GM19395 (cell line): ENCODE measurements around the gene IFNLR1.

Experiments used
- ATAC-seq: cut with Tn5 transposase; IDR thresholded peaks from one replicate; pipeline ENCODE4 v1.9.1; 2021; ENCODE audit warnings: mild to moderate bottlenecking, moderate library complexity; ENCODE audit not compliant: unreplicated experiment

Gene IFNLR1

DNA sequence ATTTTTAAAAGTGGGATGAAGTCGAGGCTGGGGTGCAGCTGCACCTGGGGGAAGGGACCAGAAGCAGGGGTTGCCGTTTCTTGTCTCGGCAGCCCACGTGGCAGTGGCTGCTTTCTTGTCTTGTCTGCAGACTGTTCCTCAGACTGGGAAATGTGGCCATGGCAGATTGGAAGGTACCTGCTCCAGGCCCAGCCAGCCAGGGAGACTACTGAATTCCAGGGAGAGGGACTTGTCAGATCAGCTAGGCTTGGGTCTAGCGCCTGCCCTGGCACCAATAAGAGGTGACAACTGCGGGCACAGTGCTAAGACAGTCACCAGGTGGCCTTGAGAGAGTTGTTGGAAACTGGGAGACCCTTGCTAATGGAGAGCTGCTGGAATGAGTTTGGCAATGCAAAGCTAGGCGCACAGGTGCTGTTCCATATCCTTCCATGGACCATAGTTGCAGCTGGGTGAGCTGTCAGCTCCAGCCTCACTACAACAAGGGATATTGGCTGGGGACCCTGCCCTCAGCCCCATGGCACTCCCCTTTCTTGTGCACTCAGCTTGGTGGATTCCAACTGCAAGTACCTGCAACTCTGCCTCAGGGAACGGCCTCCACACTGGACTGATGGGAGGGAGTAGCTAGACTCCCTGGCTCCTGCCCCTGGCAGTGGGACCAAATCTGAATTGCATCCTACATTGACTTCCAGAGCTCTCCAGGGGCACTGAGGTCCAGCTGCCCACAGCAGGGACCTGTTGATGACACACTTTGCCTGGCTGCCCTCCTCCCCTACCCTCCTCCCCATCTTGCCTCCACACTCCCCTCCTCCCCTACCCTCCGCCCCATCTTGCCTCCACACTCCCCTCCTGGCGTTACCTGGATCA is 34.2 kb downstream of the IFNLR1 start:
- no peak for ATAC-seq

DNA sequence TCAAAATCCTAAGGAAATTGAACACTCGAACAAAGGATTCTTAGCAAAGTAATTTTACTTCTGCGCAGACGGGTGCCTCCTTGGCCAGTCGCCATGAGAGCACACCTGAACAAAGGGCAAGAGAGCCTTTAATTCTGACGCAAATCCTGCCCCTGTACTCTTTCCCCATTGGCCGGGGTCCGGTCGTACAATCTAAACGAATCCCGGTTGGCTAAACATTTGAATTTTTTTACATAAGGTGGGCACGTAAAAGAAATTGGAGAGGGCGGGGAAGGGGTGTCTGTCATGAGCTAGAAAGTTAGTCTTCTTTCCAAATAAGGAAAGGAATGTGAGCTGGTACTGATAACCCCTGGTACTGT is 35.9 kb downstream of the IFNLR1 start:
- no peak for ATAC-seq

DNA sequence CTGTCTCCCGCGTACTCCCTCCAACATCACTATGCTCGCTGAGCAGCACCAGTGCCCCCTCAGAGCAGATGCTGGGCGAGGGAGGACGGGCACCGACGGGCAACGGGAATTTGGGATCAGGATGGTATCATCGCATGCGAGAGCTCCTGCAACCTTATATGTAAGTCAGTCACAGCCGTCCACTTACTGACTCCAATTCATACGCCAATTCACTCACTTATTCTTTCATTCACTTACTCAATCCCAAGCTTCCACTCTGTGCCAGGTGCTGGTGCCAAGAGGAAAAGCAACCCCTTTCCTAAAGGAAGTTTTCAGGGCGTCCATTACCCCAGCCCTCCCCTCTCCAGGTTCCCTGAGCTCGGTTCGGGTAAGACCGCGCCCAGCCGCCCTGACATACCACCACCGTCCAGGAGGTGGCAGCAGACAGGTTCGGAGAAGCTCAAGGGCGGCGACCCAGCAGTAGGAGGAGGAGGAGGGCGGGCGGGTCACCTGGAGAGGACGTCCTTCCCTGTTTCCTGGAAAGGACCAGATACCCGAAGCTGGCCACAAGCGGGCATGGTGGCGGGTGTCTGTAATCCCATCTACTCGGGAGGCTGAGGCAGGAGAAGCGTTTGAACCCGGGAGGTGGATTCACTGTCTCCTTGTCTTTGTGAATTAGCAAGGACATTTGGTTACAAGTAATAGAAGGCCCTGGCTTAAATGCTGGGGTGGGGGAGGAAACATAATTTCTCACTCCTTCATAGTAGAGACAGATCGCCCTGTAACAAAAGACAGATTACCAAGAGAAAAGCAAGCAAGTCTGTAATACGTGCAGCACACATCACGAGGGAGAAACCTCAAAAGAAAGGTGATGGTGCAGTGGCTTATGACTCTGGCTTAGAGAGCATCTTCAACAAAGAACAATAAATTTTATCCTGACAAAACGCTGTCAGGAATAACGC is 36.6 kb downstream of the IFNLR1 start:
- no peak for ATAC-seq

DNA sequence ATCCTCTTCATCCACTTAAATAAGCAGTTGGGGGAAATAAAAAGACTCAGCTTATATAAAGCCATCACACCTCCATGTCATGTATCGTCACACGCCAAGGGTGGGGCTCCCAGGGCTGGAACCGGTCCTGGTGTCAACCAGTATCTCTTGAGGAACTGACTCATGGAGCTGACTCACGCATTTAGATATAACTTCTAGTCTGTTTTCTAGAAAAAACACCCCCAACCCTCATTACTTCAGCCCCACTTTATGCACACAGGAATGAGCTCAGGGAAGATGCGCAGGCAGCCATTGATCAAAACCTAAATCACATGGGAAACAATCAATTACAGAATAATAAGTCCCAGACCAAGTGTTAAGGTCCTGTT is 37.2 kb downstream of the IFNLR1 start:
- no peak for ATAC-seq

DNA sequence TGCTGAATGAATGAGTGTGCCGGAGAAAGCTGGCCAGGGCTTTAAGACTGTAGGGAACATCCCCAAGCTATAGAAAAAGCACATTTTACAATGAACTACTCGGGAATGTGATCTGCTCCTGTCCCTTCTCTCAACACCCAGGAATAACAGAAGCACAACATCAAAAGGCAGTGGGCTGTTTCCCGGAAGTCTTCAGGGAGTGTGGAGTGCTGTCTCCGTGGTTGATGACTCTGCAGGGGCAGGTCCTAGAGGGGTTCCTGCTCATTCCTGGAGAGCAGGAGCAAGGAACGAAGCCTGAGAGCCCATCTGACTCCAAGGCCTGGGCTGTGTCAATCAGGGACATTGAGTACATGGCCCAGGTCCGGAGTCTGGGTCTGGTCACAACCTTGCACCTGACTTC is 39.3 kb downstream of the IFNLR1 start:
- ATAC-seq, result no peak

DNA sequence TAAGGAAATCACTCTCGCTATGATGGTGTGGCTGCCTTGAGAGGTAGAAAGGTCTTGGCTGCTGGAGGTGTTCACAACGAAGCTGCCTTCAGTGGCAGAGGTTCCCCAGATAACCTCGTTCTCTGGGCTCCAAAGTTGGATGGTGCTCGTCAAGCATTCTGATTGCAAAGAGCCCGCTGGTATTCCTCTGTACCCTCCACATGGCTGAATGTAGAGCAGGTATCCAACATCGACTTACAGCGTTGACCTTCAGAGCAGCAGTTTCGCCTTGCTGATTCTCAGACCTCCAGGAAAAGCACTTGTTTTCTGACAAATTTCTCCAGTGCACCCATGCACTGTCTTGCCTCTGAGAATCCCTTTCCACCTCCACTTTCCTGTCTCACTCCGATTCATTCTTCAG is 39.9 kb downstream of the IFNLR1 start:
- ATAC-seq, result no peak

DNA sequence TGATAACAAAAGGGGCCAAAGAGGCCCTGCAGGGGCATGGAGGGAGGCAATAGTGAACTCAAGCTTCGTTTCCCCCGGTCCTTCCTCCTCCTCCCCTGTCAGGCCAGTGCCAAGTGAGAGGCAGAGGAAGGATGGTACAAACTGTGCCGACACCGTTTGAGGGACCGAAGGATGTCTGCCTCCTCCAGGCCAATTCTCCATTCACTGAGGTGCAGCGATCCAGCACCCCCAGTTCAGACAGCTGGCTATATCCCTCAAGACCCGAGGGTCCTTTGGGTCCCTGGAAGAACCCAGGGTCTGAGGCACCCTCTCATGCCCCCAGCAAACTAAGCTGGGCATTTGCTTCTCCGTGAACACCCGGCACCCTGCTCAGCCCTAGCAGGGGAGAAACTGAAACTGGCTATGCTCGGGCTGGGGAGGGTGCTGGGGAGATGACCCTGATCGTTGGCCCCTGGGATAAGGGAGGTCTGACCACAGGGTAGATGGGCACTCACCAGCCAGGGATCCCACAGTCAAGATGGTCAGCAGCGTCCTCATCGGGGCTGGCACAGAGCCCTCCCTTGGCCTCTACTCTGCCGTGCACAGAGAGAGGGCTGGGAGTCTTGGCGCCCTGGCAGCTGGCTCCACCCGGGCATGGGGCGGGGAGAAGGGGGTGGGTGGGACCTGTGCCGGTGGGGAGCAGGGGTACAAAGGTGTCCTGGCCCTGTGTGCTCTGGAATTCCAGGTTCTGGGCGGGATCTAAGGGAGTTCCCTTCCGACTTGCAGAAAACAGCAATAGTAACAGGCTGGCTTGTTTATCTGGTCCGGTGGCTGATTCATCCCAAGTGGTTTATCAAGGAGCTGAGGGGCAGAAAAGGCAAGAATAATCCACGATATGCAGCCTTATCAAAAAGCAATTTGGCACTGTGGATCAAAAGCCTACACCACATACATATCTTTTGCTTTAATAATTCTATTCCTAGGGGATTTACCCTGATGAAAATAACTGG is 44.2 kb downstream of the IFNLR1 start, which contains the start of gene IL22RA1:
TSS of gene IL22RA1 (minus strand) at position 595 of the 989 bp plus-strand sequence. CDS start at position 537, 58 bp downstream.
- ATAC-seq, result no peak

DNA sequence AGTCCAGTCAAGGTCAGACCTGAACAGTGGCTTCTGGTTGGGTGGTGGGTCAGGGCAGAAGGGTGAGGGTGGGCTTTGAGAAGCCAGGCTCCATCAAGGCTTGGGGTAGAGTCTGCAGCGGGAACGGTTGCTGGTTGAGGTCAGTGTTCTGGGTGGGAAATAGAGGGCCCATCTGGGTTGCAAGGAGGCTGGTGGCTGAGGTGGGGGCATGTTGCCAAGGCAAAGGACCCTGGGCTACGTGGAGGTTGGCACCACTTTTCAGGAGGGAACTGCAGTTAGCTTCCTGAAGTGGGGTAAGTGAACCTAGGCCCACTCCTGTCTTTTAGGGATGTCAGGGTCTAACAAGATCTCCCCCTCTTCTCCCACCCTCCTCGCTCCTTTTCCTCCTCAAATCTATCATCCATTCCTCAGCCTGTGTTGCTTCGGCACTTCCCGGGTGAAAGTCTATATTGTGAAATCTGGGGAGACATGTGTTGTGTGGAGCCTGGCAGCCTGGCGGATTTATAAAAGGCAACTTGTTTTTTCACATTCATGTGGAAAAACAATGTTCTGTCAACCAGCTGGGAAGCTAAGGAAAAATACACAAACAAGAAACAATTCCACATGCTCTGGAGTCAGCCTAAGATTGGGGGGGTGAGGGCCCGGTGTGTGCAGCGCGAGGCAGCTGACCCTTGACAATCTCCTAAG is 45.6 kb downstream of the IFNLR1 start:
- ATAC-seq, result no peak

DNA sequence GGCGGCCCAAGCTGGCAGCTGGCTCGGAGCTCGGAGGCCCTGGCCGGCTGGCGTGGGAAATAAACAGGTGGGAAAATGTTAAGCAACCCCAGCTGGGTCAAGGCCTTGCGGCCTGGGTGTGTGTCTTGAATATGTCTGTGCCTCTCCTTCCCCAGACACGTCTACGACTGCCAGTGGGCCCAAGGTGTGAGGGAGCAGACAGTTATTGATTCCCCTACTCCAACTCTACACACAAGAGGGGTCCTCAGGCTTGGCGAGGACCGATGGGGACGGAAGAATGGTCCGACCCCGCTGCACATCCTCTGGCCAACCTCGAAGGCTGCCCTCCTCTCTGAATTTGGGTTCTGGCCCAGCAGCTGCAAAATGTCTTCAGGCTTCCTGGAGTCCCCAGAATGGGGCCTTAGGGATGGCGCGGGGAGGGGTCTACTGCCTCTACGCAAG is 46.3 kb downstream of the IFNLR1 start:
- ATAC-seq, result no peak

DNA sequence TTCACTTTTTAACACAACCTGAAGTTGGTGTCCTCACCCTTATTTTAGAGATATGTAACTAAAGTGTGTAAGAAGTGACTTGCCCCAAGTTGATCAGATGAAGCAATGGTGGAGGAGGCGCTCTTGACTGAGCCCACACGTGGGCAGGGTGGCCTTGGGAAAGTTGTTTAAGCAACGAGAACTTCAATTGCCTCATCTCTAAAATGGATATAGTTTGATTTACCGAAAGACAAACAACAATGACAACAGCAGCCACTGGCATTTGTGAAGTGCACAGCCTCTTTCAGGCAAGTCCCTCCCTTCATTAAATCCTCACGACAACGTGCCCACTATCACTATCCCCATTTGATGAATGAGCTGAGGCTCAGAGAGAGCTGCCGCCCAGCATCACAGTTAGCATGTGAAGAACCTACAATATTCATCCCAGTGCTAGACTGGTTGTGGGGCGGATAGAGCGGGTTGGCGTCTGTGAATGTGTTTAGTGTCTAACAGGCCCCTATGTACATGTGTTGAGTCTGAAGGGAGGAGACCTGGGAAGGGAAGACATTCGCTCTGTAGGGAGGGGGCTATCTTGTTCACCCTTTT is 47.2 kb downstream of the IFNLR1 start:
- ATAC-seq, result no peak

DNA sequence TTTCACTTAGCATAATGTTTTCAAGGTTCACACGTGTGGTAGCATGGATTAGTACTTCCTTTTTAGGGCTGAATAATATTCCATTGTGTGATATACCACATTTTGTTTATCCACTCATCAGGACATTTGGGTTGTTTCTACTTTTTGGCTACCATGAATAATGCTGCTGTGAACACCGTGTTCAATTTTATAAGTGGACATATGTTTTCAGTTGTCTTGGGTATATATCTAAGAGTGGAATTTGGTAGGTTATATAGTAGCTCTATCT is 47.9 kb downstream of the IFNLR1 start:
- ATAC-seq, result no peak

DNA sequence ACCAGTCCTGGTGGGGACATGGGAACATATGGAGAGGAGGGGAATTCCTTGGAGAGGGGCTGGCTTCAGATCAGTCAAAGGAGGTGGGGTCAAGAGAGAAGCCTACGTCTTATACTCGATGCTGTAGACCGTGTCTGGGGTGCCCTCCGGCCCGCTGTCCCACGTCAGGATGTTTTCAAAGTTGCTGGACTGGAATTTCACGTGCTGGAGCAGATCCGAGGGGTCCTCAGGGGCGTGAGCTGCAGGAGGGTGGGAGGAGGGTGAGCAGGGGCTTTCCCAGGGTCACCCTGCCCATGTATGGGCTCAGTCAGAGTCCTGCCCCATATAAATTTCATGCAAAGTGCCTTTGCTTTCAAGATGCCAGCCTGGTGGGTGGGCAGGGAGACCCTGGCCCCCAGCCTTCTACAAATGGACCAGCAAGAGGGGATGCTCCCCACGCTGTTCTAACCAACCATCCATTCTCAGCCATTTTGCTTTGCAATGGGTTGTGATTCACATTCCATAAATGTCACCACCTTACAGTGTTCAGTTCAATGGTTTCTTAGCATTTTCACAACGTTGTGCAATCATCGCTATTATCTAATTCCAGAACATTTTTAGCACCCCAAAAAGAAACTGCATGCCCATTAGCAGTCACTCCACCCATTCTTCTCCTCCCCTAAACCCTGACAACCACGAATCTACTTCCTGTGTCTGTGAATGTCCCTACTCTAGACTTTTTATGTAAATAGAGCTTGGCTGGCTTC is 48.4 kb downstream of the IFNLR1 start:
- no peak for ATAC-seq

DNA sequence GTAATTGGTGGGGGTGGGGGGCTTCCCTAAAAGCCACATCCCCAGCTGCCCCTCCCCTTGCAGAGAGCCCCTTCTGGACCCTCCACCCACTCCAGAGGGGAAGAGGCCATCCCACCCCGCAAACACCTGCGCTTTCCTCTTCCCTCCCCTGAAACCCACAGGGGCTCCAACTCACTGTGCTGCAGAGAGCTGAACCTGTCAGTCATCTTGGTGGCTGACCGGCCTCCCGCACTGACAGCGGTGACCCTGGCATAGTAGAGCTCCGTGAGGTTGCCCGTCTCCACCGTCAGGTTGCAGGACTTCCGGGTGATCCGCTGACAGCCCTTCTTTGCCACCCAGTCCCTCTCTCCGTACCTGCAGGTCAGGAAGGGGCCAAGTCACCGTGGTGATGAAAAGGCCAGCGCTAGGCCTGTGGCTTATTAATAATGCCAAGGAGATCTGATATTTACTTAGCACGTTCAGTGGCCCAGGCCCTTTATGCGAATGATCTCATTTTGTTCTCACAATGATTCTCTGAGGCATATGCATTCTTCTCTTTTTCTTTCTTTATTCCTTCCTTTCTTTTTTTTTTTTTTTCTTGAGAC is 50.0 kb downstream of the IFNLR1 start:
- no peak for ATAC-seq

DNA sequence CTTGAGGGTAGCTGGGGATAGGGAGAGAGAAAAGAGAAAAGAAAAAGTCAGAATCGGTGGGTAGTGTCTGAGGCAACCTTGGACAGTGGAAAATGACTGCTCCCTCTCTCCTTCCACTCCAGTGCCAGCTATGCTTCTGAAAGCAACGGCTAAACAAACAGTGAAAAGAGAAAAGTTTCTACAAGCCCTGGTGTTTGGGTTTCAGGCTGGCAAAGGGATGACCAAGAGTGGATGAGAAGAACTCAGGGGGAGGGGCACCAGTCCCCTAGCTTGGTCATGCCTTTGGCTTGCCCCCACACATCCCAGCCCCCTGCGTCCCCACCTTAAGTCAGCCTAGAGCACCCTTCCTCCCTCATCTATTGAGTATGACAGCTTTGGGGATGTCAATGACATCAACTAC is 52.7 kb downstream of the IFNLR1 start:
- no peak for ATAC-seq

DNA sequence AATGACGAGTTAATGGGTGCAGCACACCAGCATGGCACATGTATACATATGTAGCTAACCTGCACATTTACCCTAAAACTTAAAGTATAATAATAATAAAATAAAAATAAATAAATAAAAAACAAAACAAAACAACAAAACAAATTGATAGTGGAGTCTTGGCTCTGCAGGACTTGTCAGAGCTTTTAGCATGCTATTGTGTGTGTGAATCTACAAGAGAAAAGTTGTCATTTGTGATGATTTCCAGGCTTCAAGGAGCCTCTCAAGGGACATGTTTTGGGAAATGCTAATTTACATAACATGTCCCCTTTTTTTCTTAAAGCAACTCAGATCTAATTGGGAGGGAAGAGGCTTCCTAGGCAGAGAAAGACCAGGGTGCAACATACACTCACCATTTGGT is 53.3 kb downstream of the IFNLR1 start:
- no peak for ATAC-seq

DNA sequence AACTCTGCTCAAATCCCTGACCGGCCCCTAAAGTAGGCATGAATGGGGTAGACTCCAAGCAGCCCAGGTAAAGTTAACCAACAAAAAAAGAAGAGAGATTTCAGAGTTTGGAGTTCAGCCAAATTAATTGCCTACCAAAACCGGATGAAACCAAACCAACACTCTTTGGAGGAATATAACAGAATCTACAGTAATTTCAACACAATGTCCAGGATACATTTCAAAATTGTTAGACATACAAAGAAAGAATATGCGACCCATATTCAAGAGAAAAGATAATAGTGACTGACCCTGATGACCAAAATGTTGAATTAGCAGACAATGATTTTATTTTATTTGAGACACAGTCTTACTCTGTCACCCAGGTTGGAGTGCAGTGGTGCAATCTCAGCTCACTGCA is 56.7 kb downstream of the IFNLR1 start:
- no peak for ATAC-seq

DNA sequence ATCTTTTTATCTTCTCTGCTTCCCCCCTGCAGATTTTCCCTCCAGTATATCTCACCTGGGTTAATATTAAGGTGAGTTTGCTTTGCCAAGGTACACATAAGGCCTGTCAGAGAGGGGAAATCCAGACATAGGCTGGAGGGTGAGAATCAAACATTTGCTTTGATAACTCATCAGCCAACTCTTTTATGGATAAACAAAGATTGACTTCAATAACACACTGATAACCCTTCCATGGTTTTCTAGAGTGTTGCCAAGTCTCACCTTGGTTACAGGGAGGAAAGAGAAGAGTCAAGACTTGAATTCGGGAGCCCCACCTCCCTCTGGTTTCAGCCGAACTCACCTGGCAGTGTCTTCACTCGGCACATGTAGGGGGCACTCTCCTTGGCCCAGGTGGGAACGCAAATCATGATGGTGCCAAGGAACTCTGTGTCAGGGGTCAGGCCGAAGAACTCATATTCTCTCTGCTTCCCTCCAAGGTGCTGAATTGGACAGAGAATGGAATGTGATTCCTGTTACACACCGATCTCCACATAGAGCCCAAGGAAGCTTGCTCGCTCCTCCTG is 59.2 kb downstream of the IFNLR1 start:
- ATAC-seq, result no peak

DNA sequence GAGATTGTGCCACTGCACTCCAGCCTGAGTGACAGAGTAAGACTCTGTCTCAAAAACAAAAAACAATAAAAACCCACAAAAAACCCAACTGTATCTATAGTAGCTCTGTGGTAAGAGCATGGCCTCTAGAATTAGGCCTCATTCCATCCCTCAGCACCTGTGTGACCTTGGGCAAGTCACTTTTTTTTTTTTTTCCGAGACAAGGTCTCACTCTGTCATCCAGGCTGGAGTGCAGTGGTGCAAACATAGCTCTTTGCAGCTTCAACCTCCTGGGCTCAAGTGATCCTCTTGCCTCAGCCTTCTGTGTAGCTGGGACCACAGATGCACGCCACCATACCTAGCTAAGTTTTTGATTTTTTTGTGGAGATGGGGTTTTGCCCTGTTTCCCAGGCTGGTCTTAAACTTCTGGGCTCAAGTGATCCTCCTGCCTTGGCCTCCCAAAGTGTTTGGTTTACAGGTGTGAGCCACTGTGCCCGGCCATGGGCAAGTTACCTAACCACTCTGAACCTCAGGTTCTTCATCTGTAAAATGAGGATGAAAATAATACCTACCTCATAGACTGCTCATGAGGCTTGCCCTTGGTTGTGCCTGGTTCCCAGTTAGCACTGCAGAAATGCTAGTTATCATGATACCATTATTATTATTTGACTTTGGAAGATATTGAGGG is 59.8 kb downstream of the IFNLR1 start:
- ATAC-seq, result no peak
